OCI-LY1 (cell line): ENCODE data around the gene FABP2.
"Not testable (repeated sequence)": the region's sequence is repeated elsewhere in the genome, so short reads cannot be mapped to it uniquely, and the experiment has no call there.

Experiments
- H2AFZ ChIP-seq: fragments of 200-600 bp; sonication (generic), shearing (Covaris generic); 2 replicates; pipeline ENCODE4 v1.6.0; 2014; ENCODE audit warnings: antibody characterized with exemption, mild to moderate bottlenecking, low read length
- H3F3A ChIP-seq: fragments of 200-600 bp; sonication (generic), shearing (Covaris generic); 2 replicates; pipeline ENCODE4 v1.6.0; 2014; ENCODE audit warnings: mild to moderate bottlenecking, antibody characterized with exemption, low read length, moderate library complexity; ENCODE audit not compliant: insufficient read depth
- H3K27ac ChIP-seq: fragments of 200-600 bp; sonication (generic); 2 replicates; pipeline ENCODE4 v1.5.1; 2014; ENCODE audit warnings: low read length, mixed run types, mild to moderate bottlenecking, low read depth; ENCODE audit not compliant: poor library complexity, severe bottlenecking
- H3K27me3 ChIP-seq: fragments of 200-600 bp; sonication (generic); 2 replicates; pipeline ENCODE4 v1.6.0; 2014; ENCODE audit warnings: antibody characterized with exemption, mild to moderate bottlenecking, low read length, moderate library complexity; ENCODE audit not compliant: insufficient read depth
- H3K36me3 ChIP-seq: fragments of 200-600 bp; sonication (generic); 2 replicates; pipeline ENCODE4 v1.6.1; 2014; ENCODE audit warnings: mild to moderate bottlenecking, antibody characterized with exemption, low read length, moderate library complexity, mixed read lengths; ENCODE audit not compliant: insufficient read depth
- H3K4me1 ChIP-seq: fragments of 200-600 bp; sonication (generic); 2 replicates; pipeline ENCODE4 v1.5.1; 2014; ENCODE audit warnings: mild to moderate bottlenecking, low read length, moderate library complexity; ENCODE audit not compliant: insufficient read depth, severe bottlenecking
- H3K4me2 ChIP-seq: fragments of 200-600 bp; sonication (generic), shearing (Covaris generic); 2 replicates; pipeline ENCODE4 v1.6.1; 2014; ENCODE audit warnings: low read length
- H3K4me3 ChIP-seq: fragments of 200-600 bp; sonication (generic); 2 replicates; pipeline ENCODE4 v1.5.1; 2014; ENCODE audit warnings: low read length, low read depth, mild to moderate bottlenecking, mixed read lengths; ENCODE audit not compliant: poor library complexity, severe bottlenecking
- H3K79me2 ChIP-seq: fragments of 200-600 bp; shearing (Covaris generic); 2 replicates; pipeline ENCODE4 v1.6.1; 2016; ENCODE audit warnings: mixed run types, low read length, mixed read lengths; ENCODE audit not compliant: insufficient read depth
- H3K9ac ChIP-seq: fragments of 200-600 bp; sonication (generic), shearing (Covaris generic); 2 replicates; pipeline ENCODE4 v1.6.1; 2014; ENCODE audit warnings: mild to moderate bottlenecking, low read length, mixed read lengths
- H3K9me2 ChIP-seq: fragments of 200-600 bp; sonication (generic), shearing (Covaris generic); 2 replicates; pipeline ENCODE4 v1.6.1; 2014; ENCODE audit warnings: low read depth, mild to moderate bottlenecking, low read length, mixed read lengths
- H3K9me3 ChIP-seq: fragments of 200-600 bp; shearing (Covaris generic); 2 replicates; pipeline ENCODE4 v1.6.1; 2014; ENCODE audit warnings: low read length, mixed read lengths
- H4K20me1 ChIP-seq: fragments of 200-600 bp; sonication (generic), shearing (Covaris generic); 2 replicates; pipeline ENCODE4 v1.6.0; 2016; ENCODE audit warnings: mild to moderate bottlenecking, low read length; ENCODE audit not compliant: insufficient read depth

The FABP2 gene

GRCh38 chr4:119362413-119362812 is 40.5 kb upstream of the FABP2 start:
- H3K79me2 ChIP-seq, H3F3A ChIP-seq, H3K4me2 ChIP-seq: not testable (repeated sequence)

GRCh38 chr4:119359873-119360272 is 37.9 kb upstream of the FABP2 start:
- H3K9me3 ChIP-seq, H3K9me2 ChIP-seq, H3K4me3 ChIP-seq, H3K36me3 ChIP-seq, H4K20me1 ChIP-seq, H3K79me2 ChIP-seq, H3F3A ChIP-seq, H3K4me1 ChIP-seq, H3K27ac ChIP-seq, H2AFZ ChIP-seq, H3K4me2 ChIP-seq, H3K27me3 ChIP-seq, H3K9ac ChIP-seq: not testable (repeated sequence)

More at GRCh38 chr4:119362413-119362812, 40.5 kb upstream of the FABP2 start:
- H3K27ac ChIP-seq, H4K20me1 ChIP-seq, H3K4me3 ChIP-seq, H3K27me3 ChIP-seq, H3K4me1 ChIP-seq, H3K9me3 ChIP-seq, H3K9me2 ChIP-seq, H3K36me3 ChIP-seq, H2AFZ ChIP-seq, H3K9ac ChIP-seq: not testable (repeated sequence)

- H3K36me3 ChIP-seq, H2AFZ ChIP-seq, H3K4me1 ChIP-seq, H3F3A ChIP-seq, H3K9me2 ChIP-seq, H3K79me2 ChIP-seq, H4K20me1 ChIP-seq, H3K9ac ChIP-seq, H3K4me2 ChIP-seq, H3K27me3 ChIP-seq, H3K9me3 ChIP-seq, H3K4me3 ChIP-seq, H3K27ac ChIP-seq: not testable (repeated sequence)
Observed at GRCh38 chr4:119356796-119357195, 34.9 kb upstream of the FABP2 start.

- not testable (repeated sequence) for H4K20me1 ChIP-seq, H3K79me2 ChIP-seq, H3K9ac ChIP-seq, H3K4me2 ChIP-seq, H3K4me1 ChIP-seq, H3K4me3 ChIP-seq, H3F3A ChIP-seq, H3K27me3 ChIP-seq, H2AFZ ChIP-seq, H3K9me2 ChIP-seq, H3K27ac ChIP-seq, H3K36me3 ChIP-seq, H3K9me3 ChIP-seq
Observed at GRCh38 chr4:119356041-119356440, 34.1 kb upstream of the FABP2 start.

GRCh38 chr4:119353364-119353763 is 31.4 kb upstream of the FABP2 start:
- H3K4me3 ChIP-seq, H3K36me3 ChIP-seq, H3K9me2 ChIP-seq, H3K4me2 ChIP-seq, H3K9me3 ChIP-seq, H3K9ac ChIP-seq, H3F3A ChIP-seq, H2AFZ ChIP-seq, H3K27me3 ChIP-seq, H3K79me2 ChIP-seq, H4K20me1 ChIP-seq, H3K4me1 ChIP-seq, H3K27ac ChIP-seq: not testable (repeated sequence)

- not testable (repeated sequence) for H3K9me2 ChIP-seq, H3K4me1 ChIP-seq, H2AFZ ChIP-seq, H3K9ac ChIP-seq, H3K4me2 ChIP-seq, H3K79me2 ChIP-seq, H3K9me3 ChIP-seq, H3F3A ChIP-seq, H3K36me3 ChIP-seq, H3K27ac ChIP-seq, H4K20me1 ChIP-seq, H3K4me3 ChIP-seq, H3K27me3 ChIP-seq
Observed at GRCh38 chr4:119348169-119348568, 26.2 kb upstream of the FABP2 start.

GRCh38 chr4:119343293-119343692 is 21.4 kb upstream of the FABP2 start:
- H3K4me3 ChIP-seq, H3K27ac ChIP-seq, H3K4me1 ChIP-seq, H3K9ac ChIP-seq, H3K9me3 ChIP-seq, H3K27me3 ChIP-seq, H3F3A ChIP-seq, H3K4me2 ChIP-seq, H4K20me1 ChIP-seq, H3K9me2 ChIP-seq, H3K36me3 ChIP-seq, H3K79me2 ChIP-seq, H2AFZ ChIP-seq: not testable (repeated sequence)

GRCh38 chr4:119339895-119340294 is 18.0 kb upstream of the FABP2 start:
- H3F3A ChIP-seq, H3K36me3 ChIP-seq, H3K9ac ChIP-seq, H3K4me3 ChIP-seq, H3K4me2 ChIP-seq, H3K27ac ChIP-seq, H4K20me1 ChIP-seq, H3K9me3 ChIP-seq, H2AFZ ChIP-seq, H3K79me2 ChIP-seq, H3K27me3 ChIP-seq, H3K4me1 ChIP-seq, H3K9me2 ChIP-seq: not testable (repeated sequence)
